NCI-H2227 (cell line): ENCODE results near the gene C2CD3.

Source experiments
- DNase-seq: peaks from one replicate; lab custom pipeline; 2025; ENCODE audit not compliant: unreplicated experiment; lab: John Stamatoyannopoulos, UW

Gene C2CD3

DNA sequence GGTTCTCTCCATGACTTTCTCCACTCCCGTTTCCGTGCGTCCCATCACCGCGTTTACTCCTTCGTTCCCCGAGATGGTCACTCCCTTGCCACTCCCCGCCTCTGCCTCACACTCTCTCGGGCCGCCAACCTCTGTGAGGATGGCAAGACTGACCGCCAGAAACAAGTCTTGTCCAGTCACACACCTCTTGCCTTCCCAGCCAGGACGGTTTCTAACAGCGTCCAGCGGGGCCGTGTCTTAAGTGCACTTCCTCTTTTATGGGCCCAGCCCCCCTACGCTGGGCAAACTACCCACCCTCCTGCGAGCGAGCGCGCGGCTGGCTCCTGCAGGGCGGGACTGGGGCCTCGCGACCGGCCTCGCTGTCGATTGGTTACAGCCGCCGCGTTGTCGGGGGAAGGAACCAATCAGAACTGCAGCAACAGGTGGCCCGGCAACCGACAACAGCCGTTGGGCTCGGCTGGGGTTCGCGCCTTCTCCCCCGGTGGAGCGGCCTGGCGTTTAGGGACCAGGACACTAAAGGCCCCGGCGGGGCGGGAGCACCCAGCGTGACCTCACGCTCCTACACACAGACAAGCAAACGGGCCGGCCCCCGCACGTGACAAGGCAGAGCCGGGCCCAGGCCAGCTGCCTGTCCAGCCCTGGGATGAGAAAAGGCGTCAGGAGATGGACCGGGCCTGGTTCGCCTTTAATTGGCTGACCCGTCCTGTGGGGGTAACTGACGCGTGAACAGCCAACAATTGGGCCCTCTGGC, 187.6 kb downstream of the C2CD3 start:
- DNase-seq: peak; percentile 98

DNA sequence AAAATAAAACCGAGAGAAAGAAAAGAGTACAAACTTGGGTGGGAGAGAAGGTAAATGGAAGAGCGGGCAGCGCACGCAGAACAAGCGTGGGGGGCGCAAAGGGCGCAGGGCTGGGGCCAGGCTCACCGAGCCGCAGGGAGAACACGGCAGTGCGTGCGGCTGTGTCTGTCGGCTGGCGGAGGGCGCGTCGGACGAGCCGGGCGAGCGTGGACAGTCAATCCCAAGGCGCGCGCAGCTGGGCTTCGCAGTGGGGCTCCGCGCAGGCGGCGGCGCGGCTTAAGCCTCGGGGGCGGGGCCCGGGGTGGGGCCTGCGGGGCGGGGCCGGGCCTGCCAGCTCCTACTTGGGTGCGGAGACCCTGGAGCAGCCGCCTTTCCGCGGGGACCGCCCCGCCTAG, 188.2 kb downstream of the C2CD3 start, which contains the start of gene UCP2:
Gene UCP2 (minus strand): TSS at position 249 of the 395 bp plus-strand sequence. CDS start 4,465 bp downstream, outside the sequence.
- DNase-seq: peak; percentile 93

GRCh38 chr11:73981051-73981805, 189.6 kb downstream of the C2CD3 start:
- DNase-seq: no peak

DNA sequence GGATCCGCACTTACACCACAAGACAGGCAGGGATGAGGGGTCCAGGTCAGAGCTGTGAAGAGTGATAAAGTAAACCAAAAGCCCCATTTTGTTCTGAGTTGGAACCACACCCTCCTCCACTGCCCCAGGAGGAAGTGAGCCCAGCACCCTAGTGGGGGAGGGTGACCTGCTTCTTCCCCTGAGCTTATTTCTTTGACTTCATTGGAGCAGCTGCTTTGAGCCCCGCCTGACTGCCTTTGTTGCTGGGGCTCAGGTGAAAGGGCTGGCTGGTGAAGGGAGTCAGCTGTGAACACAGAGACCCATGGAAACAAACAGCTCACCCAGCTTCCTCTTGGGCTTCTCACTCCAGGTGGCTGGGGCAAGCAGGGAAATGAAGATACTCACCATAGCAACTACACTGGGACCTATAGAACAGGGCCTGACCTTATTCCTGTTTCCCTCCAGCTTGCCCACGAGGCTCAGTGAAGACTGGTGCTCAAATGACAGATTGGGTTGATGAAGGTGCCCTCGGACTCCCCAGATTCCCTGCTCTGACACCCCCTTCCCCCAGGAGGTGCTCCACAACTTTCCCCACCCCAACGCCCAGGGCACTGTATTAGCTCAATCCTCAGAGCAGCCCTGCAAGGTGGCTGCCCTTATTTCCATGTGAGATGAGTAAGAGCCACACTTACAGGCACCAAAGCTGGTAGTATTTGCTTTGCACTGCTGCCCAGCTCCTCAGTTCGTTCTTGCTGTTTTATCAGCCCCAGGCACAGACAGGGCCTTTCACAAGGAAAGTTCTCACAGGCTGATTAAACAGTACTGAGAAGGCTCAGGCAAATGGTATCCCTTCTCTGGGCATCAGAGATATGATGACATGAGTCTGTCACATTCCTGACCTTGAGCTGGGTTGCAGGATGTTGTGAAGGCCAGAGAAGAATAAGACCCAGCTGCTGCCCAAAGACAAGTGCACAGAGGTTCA, 190.5 kb downstream of the C2CD3 start:
- DNase-seq: no peak

DNA sequence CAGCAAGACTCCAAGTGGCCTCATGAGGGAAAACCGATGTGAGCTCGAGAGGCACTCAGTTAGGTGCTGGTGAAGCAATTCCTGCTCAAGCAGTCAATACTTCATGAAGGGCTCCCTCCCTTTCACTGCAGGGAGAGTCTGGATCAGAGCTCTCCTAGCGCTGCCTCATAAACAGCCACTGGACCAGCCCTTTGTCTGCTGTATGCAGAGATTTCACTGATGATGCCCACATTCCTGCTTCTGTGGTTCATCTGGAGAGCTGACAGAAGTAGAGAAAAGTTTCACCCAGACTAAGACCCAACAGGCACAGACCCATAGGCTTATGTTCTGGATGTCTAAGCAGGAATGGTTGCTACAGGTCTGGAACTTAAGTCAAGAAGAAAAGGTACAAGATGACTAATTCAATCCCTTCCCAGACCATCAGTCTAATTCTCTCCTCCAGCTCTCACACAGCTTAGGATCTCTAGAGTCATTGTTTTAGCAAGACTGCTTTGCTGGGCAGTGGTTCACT, 192.2 kb downstream of the C2CD3 start:
- no peak for DNase-seq

- no peak for DNase-seq
Observed at GRCh38 chr11:73977856-73978519, 192.8 kb downstream of the C2CD3 start.

DNA sequence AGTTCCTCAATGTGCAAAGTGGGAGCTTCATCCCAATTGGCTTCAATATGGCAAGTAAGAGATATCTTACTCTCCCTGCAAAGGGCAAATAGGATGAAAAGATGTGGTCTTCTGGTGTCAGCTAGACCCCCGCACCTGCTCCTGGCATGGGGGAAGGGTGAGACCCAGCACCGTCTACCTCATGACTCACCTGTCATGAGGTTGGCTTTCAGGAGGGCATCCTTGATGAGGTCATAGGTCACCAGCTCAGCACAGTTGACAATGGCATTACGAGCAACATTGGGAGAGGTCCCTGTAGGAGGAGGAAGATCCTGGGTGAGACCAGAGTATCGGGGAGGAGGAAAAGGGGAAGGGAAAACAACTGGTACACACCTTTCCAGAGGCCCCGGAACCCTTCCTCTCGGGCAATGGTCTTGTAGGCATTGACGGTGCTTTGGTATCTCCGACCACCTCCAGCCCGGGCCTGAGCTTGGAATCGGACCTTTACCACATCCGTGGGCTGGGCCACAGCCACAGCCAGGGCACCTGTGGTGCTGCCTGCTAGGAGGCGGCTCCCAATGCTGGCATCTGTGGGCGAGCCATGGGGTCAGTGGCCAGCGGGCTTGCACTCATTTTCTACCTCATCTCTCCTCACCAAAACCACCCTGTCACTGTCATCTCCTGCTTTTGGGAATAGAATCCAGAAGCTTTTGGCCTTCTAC, 194.2 kb downstream of the C2CD3 start:
- DNase-seq: no peak

GRCh38 chr11:73975479-73975757, 195.4 kb downstream of the C2CD3 start:
- DNase-seq: no peak

DNA sequence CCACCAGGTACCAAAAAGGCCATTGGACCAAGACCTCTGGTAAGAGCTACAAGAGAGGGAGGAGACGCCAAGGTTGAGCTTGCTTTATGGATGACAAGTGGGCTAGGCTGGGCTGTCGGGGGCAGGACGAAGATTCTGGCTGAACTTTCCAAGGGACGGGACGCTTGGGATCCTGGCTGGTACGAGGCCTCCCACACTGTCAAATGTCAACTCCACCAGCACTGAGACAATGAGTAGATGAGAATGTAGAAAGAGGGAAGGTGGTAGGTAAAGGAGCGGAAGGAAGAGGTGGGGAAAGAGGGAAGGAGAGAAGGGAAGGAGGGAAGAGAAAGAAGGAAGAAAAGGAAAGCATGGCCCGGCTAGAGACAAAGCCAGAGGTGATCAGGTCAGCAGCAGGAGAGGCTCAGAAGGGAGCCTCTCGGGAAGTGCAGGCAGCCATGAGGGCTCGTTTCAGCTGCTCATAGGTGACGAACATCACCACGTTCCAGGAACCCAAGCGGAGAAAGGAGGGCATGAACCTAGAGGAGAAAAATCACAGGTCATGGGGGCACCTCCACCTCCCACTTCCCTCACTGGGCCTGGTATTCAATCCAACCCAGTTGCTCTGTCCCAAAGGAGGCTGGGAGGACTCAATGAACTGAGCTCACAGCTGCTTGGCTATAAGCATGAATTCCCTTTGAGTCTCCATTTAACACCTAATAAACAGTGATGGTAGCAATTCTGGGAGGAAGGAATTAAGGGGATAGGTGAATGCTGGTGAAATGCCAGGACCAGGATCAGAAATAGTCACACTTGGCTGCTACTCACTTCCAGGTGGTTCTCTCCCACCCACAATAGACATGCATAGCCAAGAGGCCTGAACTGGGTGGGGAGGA, 196.0 kb downstream of the C2CD3 start:
- DNase-seq: no peak

DNA sequence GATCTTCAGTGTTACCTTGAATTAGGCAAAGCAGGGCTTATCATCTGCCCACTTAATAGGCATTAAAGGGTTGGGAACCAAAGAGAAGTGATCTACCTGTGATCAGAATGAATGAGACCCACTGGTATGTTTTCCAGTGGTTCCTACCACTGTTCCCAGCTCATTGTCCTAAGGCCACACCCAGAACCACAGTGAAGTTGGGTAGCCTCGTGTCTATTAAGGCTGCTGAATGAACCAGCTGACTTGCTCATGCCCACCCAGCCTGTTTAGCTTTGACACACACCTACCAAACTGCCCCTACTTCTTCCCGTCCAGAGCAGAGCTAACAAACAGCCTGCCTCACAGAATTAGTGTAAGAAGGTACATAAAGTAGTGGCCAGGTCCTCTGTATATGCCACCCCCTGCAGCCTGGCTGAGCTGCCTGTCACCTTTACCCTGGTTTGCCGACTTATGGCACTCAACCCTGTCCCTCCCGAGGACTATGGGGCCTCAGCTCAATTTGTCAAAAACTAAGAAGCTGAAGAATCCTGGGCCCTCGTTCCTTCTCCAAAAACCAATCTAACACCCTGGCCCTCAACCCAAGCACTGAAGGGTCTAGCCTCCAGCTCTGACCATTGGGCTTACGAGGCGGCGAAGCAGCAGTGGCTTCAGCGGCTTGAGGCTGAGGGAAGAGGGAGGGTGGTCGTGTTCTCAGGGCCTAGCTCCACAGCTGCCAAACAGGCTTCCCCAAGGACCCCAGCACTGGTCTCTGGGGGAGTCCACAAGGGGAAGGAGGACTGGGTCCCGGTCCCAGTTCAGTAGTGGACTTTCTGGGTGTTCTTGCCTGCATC, 198.0 kb downstream of the C2CD3 start:
- no peak for DNase-seq

GRCh38 chr11:73972187-73972586, 198.6 kb downstream of the C2CD3 start:
- DNase-seq: no peak

DNA sequence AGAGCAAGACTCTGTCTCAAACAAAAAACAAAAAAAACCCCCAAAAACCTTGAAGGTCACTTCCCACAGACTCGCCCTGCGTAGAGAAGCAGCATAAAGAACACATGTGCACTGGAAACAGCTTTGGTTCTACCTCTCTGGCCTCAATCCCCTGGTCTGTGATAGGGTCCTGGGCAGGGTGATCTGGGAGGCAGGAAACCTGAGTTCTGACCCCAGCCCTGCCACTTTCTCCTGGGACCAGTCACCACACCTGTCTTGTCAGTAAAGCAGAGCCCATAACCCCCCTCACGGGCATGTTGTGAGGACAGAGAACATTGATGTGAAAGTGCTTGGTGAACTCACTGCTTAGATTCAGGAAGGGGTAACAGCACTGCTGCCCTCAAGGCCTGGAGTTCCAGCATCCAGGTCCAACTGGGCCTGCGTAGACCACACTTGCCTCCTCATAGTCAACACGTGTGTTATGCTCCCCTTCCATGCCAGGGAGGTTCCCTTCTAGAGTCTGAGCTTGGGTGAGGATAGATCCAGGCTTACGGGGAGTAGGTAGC, 199.6 kb downstream of the C2CD3 start:
- no peak for DNase-seq

GRCh38 chr11:73969991-73970800, 200.6 kb downstream of the C2CD3 start:
- no peak for DNase-seq

GRCh38 chr11:73969091-73969490, 201.7 kb downstream of the C2CD3 start:
- no peak for DNase-seq

DNA sequence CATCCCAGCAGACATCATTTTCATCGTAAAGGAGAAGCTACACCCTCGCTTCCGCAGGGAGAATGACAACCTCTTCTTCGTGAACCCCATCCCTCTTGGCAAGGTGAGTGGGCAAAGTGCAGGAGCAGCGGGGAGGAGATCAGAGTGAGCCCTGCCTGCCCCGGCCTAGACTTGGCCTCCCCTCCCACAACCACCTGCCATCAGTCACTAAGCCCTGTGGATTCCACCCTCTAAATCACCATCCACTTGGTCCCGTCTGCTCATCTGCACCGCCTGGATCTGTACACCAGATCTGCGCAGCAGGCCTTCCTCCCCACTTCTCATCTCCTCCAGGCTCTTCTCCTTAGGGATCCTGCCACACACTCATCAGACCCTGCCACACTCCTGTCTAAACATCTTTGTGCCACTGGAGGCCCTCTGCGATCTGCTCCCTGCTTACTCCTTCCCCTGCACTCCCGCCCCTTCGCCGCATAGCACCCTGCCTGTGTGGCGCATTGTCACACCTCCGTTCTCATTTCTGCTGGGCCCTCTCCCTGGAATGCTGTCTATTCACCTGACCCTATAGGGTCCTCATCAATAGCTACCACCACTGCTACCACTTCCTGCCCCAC, 202.3 kb downstream of the C2CD3 start:
- no peak for DNase-seq

DNA sequence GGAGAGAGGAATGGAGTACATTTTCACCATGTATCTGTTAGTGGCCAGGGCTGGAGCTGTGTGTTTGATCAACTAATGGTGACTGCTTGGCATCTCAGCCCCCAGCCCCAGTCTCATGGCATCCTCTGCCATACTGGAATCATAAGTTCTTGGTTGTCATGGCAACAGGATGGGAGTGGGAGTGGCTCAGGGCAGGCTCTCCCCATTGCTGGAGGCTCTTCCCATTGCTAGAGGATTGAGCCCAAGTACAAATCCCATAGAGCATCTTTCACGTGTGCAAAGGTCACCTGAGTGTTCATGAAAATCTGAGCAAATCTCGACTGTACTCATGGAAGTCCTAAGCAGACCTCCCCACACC, 205.1 kb downstream of the C2CD3 start:
- peak; percentile 64 for DNase-seq
